ENCODE measurements around the gene SPATA17.

DNA sequence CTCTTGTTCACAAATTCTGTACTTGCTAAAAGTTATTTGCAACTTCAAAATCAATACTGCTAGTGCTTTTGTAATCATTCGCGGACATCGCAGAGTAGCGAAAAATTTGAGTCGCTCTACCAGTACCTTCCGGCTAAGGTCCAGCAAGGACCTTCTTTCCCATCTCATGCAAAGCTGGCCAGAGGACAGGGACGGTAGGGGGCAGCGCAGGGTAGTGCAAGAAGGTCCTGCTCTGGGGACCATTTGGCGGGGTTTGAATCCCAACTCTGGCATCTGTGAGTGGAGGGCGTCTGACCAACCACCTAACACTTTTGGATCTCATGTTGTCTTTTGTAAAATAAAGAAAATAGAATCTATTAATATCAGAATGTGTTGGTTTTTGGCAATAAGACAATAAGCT lies 258.3 kb downstream of the SPATA17 start:
- TF ChIP-seq POLR2AphosphoS5 (IDR thresholded peaks at IDR 0.05; ENCODE audit: low read depth) = no peak
- TF ChIP-seq, protein P1, sequence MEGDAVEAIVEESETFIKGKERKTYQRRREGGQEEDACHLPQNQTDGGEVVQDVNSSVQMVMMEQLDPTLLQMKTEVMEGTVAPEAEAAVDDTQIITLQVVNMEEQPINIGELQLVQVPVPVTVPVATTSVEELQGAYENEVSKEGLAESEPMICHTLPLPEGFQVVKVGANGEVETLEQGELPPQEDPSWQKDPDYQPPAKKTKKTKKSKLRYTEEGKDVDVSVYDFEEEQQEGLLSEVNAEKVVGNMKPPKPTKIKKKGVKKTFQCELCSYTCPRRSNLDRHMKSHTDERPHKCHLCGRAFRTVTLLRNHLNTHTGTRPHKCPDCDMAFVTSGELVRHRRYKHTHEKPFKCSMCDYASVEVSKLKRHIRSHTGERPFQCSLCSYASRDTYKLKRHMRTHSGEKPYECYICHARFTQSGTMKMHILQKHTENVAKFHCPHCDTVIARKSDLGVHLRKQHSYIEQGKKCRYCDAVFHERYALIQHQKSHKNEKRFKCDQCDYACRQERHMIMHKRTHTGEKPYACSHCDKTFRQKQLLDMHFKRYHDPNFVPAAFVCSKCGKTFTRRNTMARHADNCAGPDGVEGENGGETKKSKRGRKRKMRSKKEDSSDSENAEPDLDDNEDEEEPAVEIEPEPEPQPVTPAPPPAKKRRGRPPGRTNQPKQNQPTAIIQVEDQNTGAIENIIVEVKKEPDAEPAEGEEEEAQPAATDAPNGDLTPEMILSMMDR (conservative IDR thresholded peaks at IDR 0.05; ENCODE audit: low read depth in 2 of 2) = peak; percentile 82 to 96
- TF ChIP-seq CREB1 (CRISPR knock-in tag; IDR thresholded peaks at IDR 0.05; ENCODE audit: low read depth) = no peak
- TF ChIP-seq, protein P2, sequence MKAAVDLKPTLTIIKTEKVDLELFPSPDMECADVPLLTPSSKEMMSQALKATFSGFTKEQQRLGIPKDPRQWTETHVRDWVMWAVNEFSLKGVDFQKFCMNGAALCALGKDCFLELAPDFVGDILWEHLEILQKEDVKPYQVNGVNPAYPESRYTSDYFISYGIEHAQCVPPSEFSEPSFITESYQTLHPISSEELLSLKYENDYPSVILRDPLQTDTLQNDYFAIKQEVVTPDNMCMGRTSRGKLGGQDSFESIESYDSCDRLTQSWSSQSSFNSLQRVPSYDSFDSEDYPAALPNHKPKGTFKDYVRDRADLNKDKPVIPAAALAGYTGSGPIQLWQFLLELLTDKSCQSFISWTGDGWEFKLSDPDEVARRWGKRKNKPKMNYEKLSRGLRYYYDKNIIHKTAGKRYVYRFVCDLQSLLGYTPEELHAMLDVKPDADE (IDR thresholded peaks at IDR 0.05) = no peak
- TF ChIP-seq, protein P3, sequence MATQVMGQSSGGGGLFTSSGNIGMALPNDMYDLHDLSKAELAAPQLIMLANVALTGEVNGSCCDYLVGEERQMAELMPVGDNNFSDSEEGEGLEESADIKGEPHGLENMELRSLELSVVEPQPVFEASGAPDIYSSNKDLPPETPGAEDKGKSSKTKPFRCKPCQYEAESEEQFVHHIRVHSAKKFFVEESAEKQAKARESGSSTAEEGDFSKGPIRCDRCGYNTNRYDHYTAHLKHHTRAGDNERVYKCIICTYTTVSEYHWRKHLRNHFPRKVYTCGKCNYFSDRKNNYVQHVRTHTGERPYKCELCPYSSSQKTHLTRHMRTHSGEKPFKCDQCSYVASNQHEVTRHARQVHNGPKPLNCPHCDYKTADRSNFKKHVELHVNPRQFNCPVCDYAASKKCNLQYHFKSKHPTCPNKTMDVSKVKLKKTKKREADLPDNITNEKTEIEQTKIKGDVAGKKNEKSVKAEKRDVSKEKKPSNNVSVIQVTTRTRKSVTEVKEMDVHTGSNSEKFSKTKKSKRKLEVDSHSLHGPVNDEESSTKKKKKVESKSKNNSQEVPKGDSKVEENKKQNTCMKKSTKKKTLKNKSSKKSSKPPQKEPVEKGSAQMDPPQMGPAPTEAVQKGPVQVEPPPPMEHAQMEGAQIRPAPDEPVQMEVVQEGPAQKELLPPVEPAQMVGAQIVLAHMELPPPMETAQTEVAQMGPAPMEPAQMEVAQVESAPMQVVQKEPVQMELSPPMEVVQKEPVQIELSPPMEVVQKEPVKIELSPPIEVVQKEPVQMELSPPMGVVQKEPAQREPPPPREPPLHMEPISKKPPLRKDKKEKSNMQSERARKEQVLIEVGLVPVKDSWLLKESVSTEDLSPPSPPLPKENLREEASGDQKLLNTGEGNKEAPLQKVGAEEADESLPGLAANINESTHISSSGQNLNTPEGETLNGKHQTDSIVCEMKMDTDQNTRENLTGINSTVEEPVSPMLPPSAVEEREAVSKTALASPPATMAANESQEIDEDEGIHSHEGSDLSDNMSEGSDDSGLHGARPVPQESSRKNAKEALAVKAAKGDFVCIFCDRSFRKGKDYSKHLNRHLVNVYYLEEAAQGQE (IDR thresholded peaks at IDR 0.05; ENCODE audit: unreplicated experiment) = no peak
- TF ChIP-seq STAT1 (IDR thresholded peaks at IDR 0.05; ENCODE audit: unreplicated experiment) = no peak
- no peak for TF ChIP-seq EZH2 (IDR thresholded peaks at IDR 0.05; ENCODE audit: low read depth, unreplicated experiment)
- TF ChIP-seq EZH2phosphoT487 (IDR thresholded peaks at IDR 0.05; ENCODE audit: unreplicated experiment) = no peak
- TF ChIP-seq ZNF331 (CRISPR knock-in tag; IDR thresholded peaks at IDR 0.05; ENCODE audit: low read depth) = no peak
